K562 (cell line): ENCODE measurements around the gene LACTBL1.

Source experiments
- ARID3A ChIP-seq: IDR thresholded peaks from 2 replicates; pipeline ENCODE4 v1.6.1; 2012; ENCODE audit warnings: low read depth, low read length, improper control_type of control experiment, borderline replicate concordance
- CTCF ChIP-seq, 3 experiments: IDR thresholded peaks in 2 of 3; conservative IDR thresholded peaks in 1 of 3; 2 replicates each; pipeline ENCODE4 v1.5.1; 2011 to 2012; ENCODE audit warnings: low read length in 3 of 3, mild to moderate bottlenecking in 3 of 3, control low read depth in 2 of 3, improper control_type of control experiment in 1 of 3, inconsistent platforms in 1 of 3, low read depth in 1 of 3, mixed read lengths in 1 of 3, moderate library complexity in 1 of 3; ENCODE audit not compliant: insufficient read depth in 2 of 3
- FOXK2 ChIP-seq, 2 experiments: fragments of 450-650 bp; IDR thresholded peaks in 1 of 2; conservative IDR thresholded peaks in 1 of 2; 2 replicates each; pipeline ENCODE4 v1.6.1; 2016; ENCODE audit warnings: low read depth in 2 of 2, mild to moderate bottlenecking in 1 of 2
- POLR2A ChIP-seq: fragments of 450-650 bp; conservative IDR thresholded peaks from 2 replicates; pipeline ENCODE4 v1.6.1; 2016
- POLR2AphosphoS5 ChIP-seq: IDR thresholded peaks from 2 replicates; pipeline ENCODE4 v1.6.1; 2011; ENCODE audit warnings: mild to moderate bottlenecking, low read depth, low read length, moderate library complexity; ENCODE audit not compliant: control insufficient read depth, insufficient read depth
- REST ChIP-seq, 2 experiments: fragments of 450-650 bp; formaldehyde crosslinking in 1 of 2; IDR thresholded peaks; 2 replicates each; pipeline versions ENCODE4 v1.4.0 to v1.6.1; 2014 to 2020; ENCODE audit warnings: mild to moderate bottlenecking in 2 of 2, borderline replicate concordance in 1 of 2, low read depth in 1 of 2
- SETDB1 ChIP-seq: IDR thresholded peaks from one replicate; pipeline ENCODE4 v1.6.1; 2012; ENCODE audit warnings: low read length, control low read depth, inconsistent platforms
- TSHZ1 ChIP-seq: fragments of 250-450 bp; sonication (Bioruptor Pico); IDR thresholded peaks from 2 replicates; pipeline ENCODE4 v1.4.0; 2020; ENCODE audit warnings: mild to moderate bottlenecking, moderate library complexity
- ZHX1 ChIP-seq: fragments of 150-350 bp; conservative IDR thresholded peaks from 2 replicates; pipeline ENCODE4 v1.6.1; 2014; ENCODE audit warnings: low read length
- ZNF274 ChIP-seq: IDR thresholded peaks from 2 replicates; pipeline ENCODE4 v1.6.1; 2011; ENCODE audit warnings: low read depth, mild to moderate bottlenecking, low read length, moderate library complexity, borderline replicate concordance
- ZNF830 ChIP-seq: fragments of 250-450 bp; sonication (Bioruptor Pico); IDR thresholded peaks from 2 replicates; pipeline ENCODE4 v1.5.0; 2021; ENCODE audit warnings: mild to moderate bottlenecking

- TF ChIP-seq CTCF (IDR thresholded peaks at IDR 0.05 in 2 of 3, conservative IDR thresholded peaks at IDR 0.05 in 1 of 3; ENCODE audit: insufficient read depth in 2 of 3, low read depth in 1 of 3, low read length in 3 of 3) (no peak), REST (IDR thresholded peaks at IDR 0.05; ENCODE audit: borderline replicate concordance) (no peak), REST (CRISPR knock-in tag; IDR thresholded peaks at IDR 0.05; ENCODE audit: low read depth) (no peak), POLR2A (no peak), ZHX1 (no peak), ZNF274 (no peak), ARID3A (no peak), FOXK2 (conservative IDR thresholded peaks at IDR 0.05 in 1 of 2, IDR thresholded peaks at IDR 0.05 in 1 of 2; ENCODE audit: low read depth in 2 of 2) (no peak), ZNF830 (CRISPR knock-in tag) (no peak), POLR2AphosphoS5 (no peak), SETDB1 (no peak), TSHZ1 (CRISPR knock-in tag) (no peak)
Observed at GRCh38 chr1:22916471-22916820, 56.2 kb downstream of the LACTBL1 start.
